IPS-20b (cell line): Measurements from ENCODE around the gene TMEM245.

Source experiments
- H3K27ac ChIP-seq: one replicate; pipeline ENCODE4 v1.5.1; 2013; ENCODE audit warnings: low read length
- H3K27me3 ChIP-seq: 2 replicates; pipeline ENCODE4 v1.6.1; 2013; ENCODE audit warnings: mild to moderate bottlenecking, low read length, inconsistent platforms; ENCODE audit not compliant: insufficient read depth
- H3K36me3 ChIP-seq: 2 replicates; pipeline ENCODE4 v1.6.1; 2013; ENCODE audit warnings: low read depth, mild to moderate bottlenecking, inconsistent platforms, low read length, moderate library complexity; ENCODE audit not compliant: insufficient read depth
- H3K4me1 ChIP-seq: 2 replicates; pipeline ENCODE4 v1.6.1; 2013; ENCODE audit warnings: mild to moderate bottlenecking, control low read depth, inconsistent platforms, low read length, moderate library complexity; ENCODE audit not compliant: insufficient read depth
- H3K4me3 ChIP-seq: 2 replicates; pipeline ENCODE4 v1.5.1; 2013; ENCODE audit warnings: mild to moderate bottlenecking, low read length, inconsistent platforms
- H3K9ac ChIP-seq: 2 replicates; pipeline ENCODE4 v1.6.1; 2013; ENCODE audit warnings: low read depth, mild to moderate bottlenecking, inconsistent platforms, low read length, moderate library complexity
- H3K9me3 ChIP-seq: 2 replicates; pipeline ENCODE4 v1.6.1; 2013; ENCODE audit warnings: mild to moderate bottlenecking, low read depth, low read length, inconsistent platforms; ENCODE audit not compliant: insufficient read depth

The TMEM245 gene

GRCh38 chr9:109098171-109098959 is 21.4 kb downstream of the TMEM245 start:
- Histone ChIP-seq H3K4me1 (peaks cover 17% of the 10 kb centered on the region), H3K27ac (no peak overlapping the region), H3K36me3 (peaks cover 43% of the 10 kb centered on the region), H3K4me3 (no peak overlapping the region), H3K9ac (no peak overlapping the region), H3K9me3 (no peaks in the 10 kb centered on the region), H3K27me3 (no peaks in the 10 kb centered on the region)

GRCh38 chr9:109097146-109097545 is 22.6 kb downstream of the TMEM245 start:
- Histone ChIP-seq H3K36me3 (peaks cover 46% of the 10 kb centered on the region), H3K4me3 (no peak overlapping the region), H3K9me3 (no peaks in the 10 kb centered on the region), H3K27ac (no peak overlapping the region), H3K27me3 (no peaks in the 10 kb centered on the region), H3K4me1 (peaks cover 17% of the 10 kb centered on the region), H3K9ac (no peak overlapping the region)

DNA sequence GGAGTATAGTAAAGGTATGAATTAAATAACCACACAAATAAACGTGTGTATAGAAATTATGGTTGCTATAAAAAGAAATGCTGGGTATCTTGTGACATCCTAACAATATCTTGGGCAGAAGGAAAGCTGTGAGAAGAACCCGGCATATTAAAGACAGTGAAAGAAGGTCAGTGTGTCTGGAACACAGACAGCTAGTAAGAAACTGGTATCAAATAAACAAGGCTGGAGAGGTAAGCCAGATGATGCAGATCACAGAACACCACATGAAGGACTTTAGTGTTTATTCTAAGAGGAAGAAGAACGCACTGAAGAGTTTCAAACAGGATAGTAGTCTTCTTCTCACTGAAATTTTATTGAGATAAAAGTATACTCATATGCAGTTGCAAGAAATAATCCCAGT is 24.4 kb downstream of the TMEM245 start:
- Histone ChIP-seq H3K4me3 (no peak overlapping the region), H3K9me3 (no peaks in the 10 kb centered on the region), H3K27ac (no peak overlapping the region), H3K27me3 (no peaks in the 10 kb centered on the region), H3K9ac (no peak overlapping the region), H3K4me1 (peaks cover 17% of the 10 kb centered on the region), H3K36me3 (peaks cover 59% of the 10 kb centered on the region)

DNA sequence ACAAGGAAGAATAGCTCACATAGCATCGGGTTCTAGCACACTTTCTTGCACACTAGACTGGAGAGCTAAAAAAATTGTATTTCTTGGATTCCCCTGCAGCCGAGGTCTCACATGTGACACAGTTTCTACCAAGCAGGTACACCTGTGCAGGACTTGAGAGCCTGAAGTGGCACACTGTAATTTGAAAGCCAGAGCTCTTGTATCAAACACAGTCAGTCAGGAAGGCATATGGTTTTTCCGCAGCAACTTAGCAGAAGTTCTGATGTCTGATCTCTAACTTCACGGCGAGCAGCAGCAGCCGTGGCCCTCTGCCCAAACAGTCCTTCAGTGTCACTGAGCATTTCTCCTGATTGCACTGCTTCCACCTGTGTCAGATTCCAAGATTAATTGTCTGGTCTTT is 25.5 kb downstream of the TMEM245 start:
- H3K27me3 ChIP-seq: no peaks in the 10 kb centered on the region
- H3K36me3 ChIP-seq: peaks cover 65% of the 10 kb centered on the region
- H3K9me3 ChIP-seq: no peaks in the 10 kb centered on the region
- H3K27ac ChIP-seq: no peak overlapping the region
- H3K4me3 ChIP-seq: no peak overlapping the region
- no peak overlapping the region for H3K9ac ChIP-seq
- H3K4me1 ChIP-seq: peaks cover 14% of the 10 kb centered on the region

- H3K27me3 ChIP-seq: no peaks in the 10 kb centered on the region
- peaks cover 80% of the 10 kb centered on the region for H3K36me3 ChIP-seq
- no peaks in the 10 kb centered on the region for H3K9me3 ChIP-seq
- peak overlapping the region; percentile 24 for H3K27ac ChIP-seq
- no peak overlapping the region for H3K4me3 ChIP-seq
- H3K9ac ChIP-seq: no peak overlapping the region
- H3K4me1 ChIP-seq: no peaks in the 10 kb centered on the region
These were observed 27.2 kb downstream of the TMEM245 start for GRCh38 chr9:109092587-109092986.

- Histone ChIP-seq H3K27ac (no peak overlapping the region), H3K9me3 (no peaks in the 10 kb centered on the region), H3K36me3 (peaks cover 83% of the 10 kb centered on the region), H3K27me3 (no peaks in the 10 kb centered on the region), H3K4me3 (no peak overlapping the region), H3K4me1 (no peaks in the 10 kb centered on the region), H3K9ac (no peak overlapping the region)
These were observed 27.6 kb downstream of the TMEM245 start for GRCh38 chr9:109092051-109092580.

GRCh38 chr9:109088221-109088620 is 31.5 kb downstream of the TMEM245 start:
- no peak overlapping the region for H3K9ac ChIP-seq
- H3K9me3 ChIP-seq: no peaks in the 10 kb centered on the region
- H3K36me3 ChIP-seq: peaks cover 88% of the 10 kb centered on the region
- no peaks in the 10 kb centered on the region for H3K27me3 ChIP-seq
- H3K4me1 ChIP-seq: no peaks in the 10 kb centered on the region
- no peak overlapping the region for H3K4me3 ChIP-seq
- H3K27ac ChIP-seq: no peak overlapping the region

GRCh38 chr9:109087795-109088194 is 32.0 kb downstream of the TMEM245 start:
- Histone ChIP-seq H3K36me3 (peaks cover 83% of the 10 kb centered on the region), H3K4me1 (no peaks in the 10 kb centered on the region), H3K9me3 (no peaks in the 10 kb centered on the region), H3K27ac (no peak overlapping the region), H3K27me3 (no peaks in the 10 kb centered on the region), H3K4me3 (no peak overlapping the region), H3K9ac (no peak overlapping the region)

DNA sequence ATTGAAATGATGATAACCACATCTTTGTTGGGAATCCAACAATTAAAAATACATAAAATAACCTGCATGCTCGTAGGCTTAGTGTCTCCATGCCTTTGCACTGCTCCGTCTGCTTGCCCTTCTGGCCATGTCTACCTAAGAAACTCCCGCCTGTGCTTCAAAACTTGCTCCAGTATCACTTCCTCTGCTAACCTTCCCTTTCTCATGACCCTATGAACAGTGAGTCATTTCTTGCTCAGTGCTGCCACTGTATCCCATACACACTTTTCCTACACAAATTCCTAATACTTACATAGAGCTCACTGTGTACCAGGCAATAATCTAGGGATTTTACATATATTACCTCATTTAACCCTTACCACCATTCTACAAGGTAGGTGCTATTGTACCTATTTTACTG is 33.5 kb downstream of the TMEM245 start:
- no peak overlapping the region for H3K27ac ChIP-seq
- H3K9ac ChIP-seq: no peak overlapping the region
- peaks cover 77% of the 10 kb centered on the region for H3K36me3 ChIP-seq
- no peaks in the 10 kb centered on the region for H3K4me1 ChIP-seq
- H3K4me3 ChIP-seq: no peak overlapping the region
- H3K9me3 ChIP-seq: no peaks in the 10 kb centered on the region
- no peaks in the 10 kb centered on the region for H3K27me3 ChIP-seq

DNA sequence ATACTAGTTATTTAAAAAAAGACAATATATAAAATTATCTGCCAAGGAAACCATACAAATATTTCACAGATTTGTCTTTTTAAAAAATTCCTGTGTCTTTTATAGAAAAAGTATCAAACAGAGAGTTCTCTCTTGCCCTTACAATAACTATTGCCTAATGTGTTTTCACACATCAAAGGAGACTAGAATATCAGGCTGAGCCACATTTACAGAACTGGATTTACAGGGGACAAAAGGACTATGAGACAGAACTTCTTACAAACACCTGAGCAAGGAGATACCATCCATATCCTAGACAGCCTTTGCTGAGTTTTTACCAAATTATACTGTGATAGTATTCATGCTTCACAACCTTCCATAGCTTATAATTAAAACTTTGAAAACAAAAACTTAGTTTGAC is 34.2 kb downstream of the TMEM245 start:
- Histone ChIP-seq H3K36me3 (peaks cover 77% of the 10 kb centered on the region), H3K4me3 (no peak overlapping the region), H3K27ac (no peak overlapping the region), H3K9ac (no peak overlapping the region), H3K9me3 (no peaks in the 10 kb centered on the region), H3K4me1 (no peaks in the 10 kb centered on the region), H3K27me3 (no peaks in the 10 kb centered on the region)

- Histone ChIP-seq H3K4me1 (no peaks in the 10 kb centered on the region), H3K9me3 (no peaks in the 10 kb centered on the region), H3K9ac (no peak overlapping the region), H3K36me3 (peaks cover 78% of the 10 kb centered on the region), H3K4me3 (no peak overlapping the region), H3K27me3 (no peaks in the 10 kb centered on the region), H3K27ac (no peak overlapping the region)
These were observed 35.8 kb downstream of the TMEM245 start for GRCh38 chr9:109083813-109084405.

DNA sequence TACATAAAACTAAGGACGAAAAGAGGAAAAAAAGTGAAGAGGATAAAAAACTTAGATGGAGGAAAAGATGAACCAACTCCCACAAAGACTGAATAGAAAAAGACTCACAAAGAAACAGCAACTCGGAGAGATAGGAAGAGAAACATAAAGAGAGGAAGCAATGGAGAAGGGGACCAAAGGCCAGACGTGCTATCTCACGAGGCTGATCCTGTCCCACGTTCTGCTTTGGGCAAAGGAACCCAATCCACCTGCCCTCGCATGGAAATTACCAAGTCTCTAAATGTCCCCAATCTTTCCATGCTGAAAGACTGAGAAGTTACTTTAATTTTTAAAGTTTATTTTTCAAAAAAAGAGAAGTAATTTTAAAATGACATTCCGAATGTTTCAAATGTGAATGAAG is 36.6 kb downstream of the TMEM245 start:
- no peak overlapping the region for H3K4me3 ChIP-seq
- peaks cover 80% of the 10 kb centered on the region for H3K36me3 ChIP-seq
- H3K4me1 ChIP-seq: no peaks in the 10 kb centered on the region
- H3K27ac ChIP-seq: no peak overlapping the region
- no peaks in the 10 kb centered on the region for H3K27me3 ChIP-seq
- H3K9ac ChIP-seq: no peak overlapping the region
- no peaks in the 10 kb centered on the region for H3K9me3 ChIP-seq
